H1 (cell line): Measurements from ENCODE around the gene S100A13. TPM values are rescaled to one million over a fixed set of nuclear protein-coding genes. Genes with fewer than 3 reads are reported as not detected.

ENCODE experiments used
- BCL11A ChIP-seq, 2 experiments: IDR thresholded peaks; one replicate each; pipeline ENCODE4 v1.6.1; 2011; ENCODE audit warnings: low read depth in 2 of 2, low read length in 2 of 2, mild to moderate bottlenecking in 2 of 2
- GABPA ChIP-seq: IDR thresholded peaks from 2 replicates; pipeline ENCODE4 v1.6.1; 2011; ENCODE audit warnings: mild to moderate bottlenecking, low read length, moderate library complexity, borderline replicate concordance; ENCODE audit not compliant: insufficient read depth
- GTF2F1 ChIP-seq: IDR thresholded peaks from 2 replicates; pipeline ENCODE4 v1.6.1; 2012; ENCODE audit warnings: low read depth, low read length, improper control_type of control experiment, borderline replicate concordance
- polyA plus RNA-seq, 7 experiments: library from polyadenylated mRNA; depleted of rRNA in 3 of 7; stranded (reverse) in 5 of 7; unstranded in 2 of 7; fragments of >200 nt in 5 of 7; fragments of 200-250 nt in 2 of 7; gene quantifications; 1 replicate in 5 of 7; 2 replicates in 1 of 7; 4 replicates in 1 of 7; pipeline versions ENCODE4 v1.2.1 to v1.2.3, GENCODE V29; 2011 to 2013; ENCODE audit warnings: missing spikeins in 2 of 7, mixed read lengths in 2 of 7
- total RNA-seq: library from RNA; stranded (reverse); fragmentation: NEBNext Ultra II Directional; extraction: Animal tissue kit (Norgen Biotek cat#: 25700); gene quantifications from 2 replicates; pipeline ENCODE4 v1.2.1, GENCODE V29; 2021
- TF ChIP-seq, protein P1 (sequence below): IDR thresholded peaks from 2 replicates; pipeline ENCODE4 v1.6.1; 2012; ENCODE audit warnings: low read length, inconsistent platforms

S100A13 gene
- total and polyA plus RNA-seq, 2 of the 8 experiments (the other 6 are each of a cell fraction or from before 2014, with no cell fraction given), result 63.6 to 127 TPM

DNA sequence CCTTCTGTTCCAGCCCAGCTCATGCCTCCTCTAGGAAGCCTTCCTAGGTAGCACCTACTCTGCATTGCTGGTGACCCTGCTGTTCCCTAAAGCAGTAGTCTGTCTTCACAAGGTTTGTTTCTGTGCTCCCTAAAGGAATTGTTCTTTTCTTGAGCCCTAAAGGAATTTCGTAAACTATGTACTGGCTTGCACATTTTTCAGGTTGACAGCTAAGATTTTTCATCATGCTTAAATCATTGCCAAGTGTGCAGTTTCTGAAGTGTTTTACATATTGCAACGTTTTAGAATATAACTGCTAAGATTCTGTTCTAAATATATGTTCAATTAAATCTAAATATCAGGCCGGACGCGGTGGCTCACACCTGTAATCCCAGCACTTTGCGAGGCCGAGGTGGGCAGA is 27.5 kb downstream of the S100A13 start (continued):
- TF ChIP-seq, protein P1, sequence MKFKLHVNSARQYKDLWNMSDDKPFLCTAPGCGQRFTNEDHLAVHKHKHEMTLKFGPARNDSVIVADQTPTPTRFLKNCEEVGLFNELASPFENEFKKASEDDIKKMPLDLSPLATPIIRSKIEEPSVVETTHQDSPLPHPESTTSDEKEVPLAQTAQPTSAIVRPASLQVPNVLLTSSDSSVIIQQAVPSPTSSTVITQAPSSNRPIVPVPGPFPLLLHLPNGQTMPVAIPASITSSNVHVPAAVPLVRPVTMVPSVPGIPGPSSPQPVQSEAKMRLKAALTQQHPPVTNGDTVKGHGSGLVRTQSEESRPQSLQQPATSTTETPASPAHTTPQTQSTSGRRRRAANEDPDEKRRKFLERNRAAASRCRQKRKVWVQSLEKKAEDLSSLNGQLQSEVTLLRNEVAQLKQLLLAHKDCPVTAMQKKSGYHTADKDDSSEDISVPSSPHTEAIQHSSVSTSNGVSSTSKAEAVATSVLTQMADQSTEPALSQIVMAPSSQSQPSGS, result no peak
- no peak for TF ChIP-seq GABPA
- TF ChIP-seq GTF2F1, result no peak
- TF ChIP-seq BCL11A (IDR thresholded peaks at IDR 0.05; ENCODE audit: low read depth in 2 of 2, low read length in 2 of 2), result no peak
